Mucosa of descending colon (tissue), 3 donors: Measurements from ENCODE around the gene FNDC11. TPM values are rescaled to one million over a fixed set of nuclear protein-coding genes. Genes with fewer than 3 reads are reported as not detected.
A peak's percentile ranks its signal among the peaks of the same experiment; 100 is the strongest.

Experiments
- ATAC-seq: fragments of 200-7000 bp; cut with Tn5 transposase; one replicate; pipeline ENCODE4 v1.9.1; 2020; ENCODE audit warnings: mild to moderate bottlenecking, moderate library complexity
- DNase-seq, 3 donors: peaks; one replicate each; pipeline ENCODE4 v3.0.0-alpha.2; 2020
- H3K36me3 ChIP-seq: fragments of 200-600 bp; one replicate; pipeline ENCODE4 v1.8.0; 2021; ENCODE audit warnings: low read depth, mild to moderate bottlenecking
- H3K4me1 ChIP-seq: fragments of 200-600 bp; one replicate; pipeline ENCODE4 v1.8.0; 2021; ENCODE audit warnings: low read depth, mild to moderate bottlenecking
- H3K4me3 ChIP-seq: fragments of 200-600 bp; one replicate; pipeline ENCODE4 v1.8.0; 2021; ENCODE audit warnings: mild to moderate bottlenecking
- H3K9me3 ChIP-seq: fragments of 200-600 bp; one replicate; pipeline ENCODE4 v1.8.0; 2021; ENCODE audit warnings: mild to moderate bottlenecking
- CTCF ChIP-seq: fragments of 200-600 bp; IDR thresholded peaks from one replicate; pipeline ENCODE4 v1.8.0; 2022; ENCODE audit warnings: antibody characterized with exemption, mild to moderate bottlenecking
- intact Hi-C, 2 donors: fragments of 100-400 bp; cut with DNase I in 1 of 2; cut with micrococcal nuclease in 1 of 2; formaldehyde crosslinking; loops; one replicate each; pipeline versions ENCODE4 v1.11.0 to v1.11.1; 2022; cut with DNase I, micrococcal nuclease
- total RNA-seq, 3 donors: library from RNA; stranded (reverse); fragmentation: NEBNext Ultra II Directional in 2 of 3; extraction: Animal tissue kit (Norgen Biotek cat#: 25700) in 2 of 3; gene quantifications; one replicate each; pipeline versions ENCODE4 v1.2.1 to v1.2.4, GENCODE V29; 2021 to 2023
- donor health status: DM: no; HTN: no; CAD: no; lungs with moderate emphysema.
- donor health status: DM: no; HTN: no; CAD: no.
- donor health status: DM: no; HTN: yes; CAD: no.

Gene FNDC11
- total RNA-seq, 3 donors from 2014 or later = 0.19 to 0.25 TPM; not detected in 1

- no peaks in the 10 kb centered on the region for H3K36me3 ChIP-seq
- H3K4me1 ChIP-seq = peaks cover 24% of the 10 kb centered on the region
- intact Hi-C loops = no loop called here
- TF ChIP-seq CTCF = no peak
- no peak for DNase-seq
- no peak for ATAC-seq
- no peaks in the 10 kb centered on the region for H3K9me3 ChIP-seq
- H3K4me3 ChIP-seq = no peak overlapping the region
Measured at GRCh38 chr20:63572071-63572787, 18.3 kb downstream of the FNDC11 start.

- intact Hi-C loops = no loop called here
- H3K4me1 ChIP-seq = peaks cover 23% of the 10 kb centered on the region
- no peaks in the 10 kb centered on the region for H3K9me3 ChIP-seq
- no peaks in the 10 kb centered on the region for H3K36me3 ChIP-seq
- H3K4me3 ChIP-seq = no peak overlapping the region
- no peak for TF ChIP-seq CTCF
- DNase-seq (peak in 1 of 3 donors; percentile 32), ATAC-seq (peak; percentile 2)
Measured at GRCh38 chr20:63572788-63573646, 19.1 kb downstream of the FNDC11 start.

GRCh38 chr20:63573647-63574131, 19.7 kb downstream of the FNDC11 start:
- H3K4me1 ChIP-seq = peaks cover 18% of the 10 kb centered on the region
- ATAC-seq (peak; percentile 39), DNase-seq (no peak)
- no peaks in the 10 kb centered on the region for H3K9me3 ChIP-seq
- H3K4me3 ChIP-seq = peak overlapping the region; percentile 57
- no peak for TF ChIP-seq CTCF
- intact Hi-C loops = no loop called here
- no peaks in the 10 kb centered on the region for H3K36me3 ChIP-seq

GRCh38 chr20:63574156-63574828, 20.3 kb downstream of the FNDC11 start, which contains the start of gene HELZ2:
TSS of gene HELZ2 (minus strand) at chr20:63574239. CDS start at chr20:63572385, 1,854 bp downstream.
- intact Hi-C loops = no loop called here
- Histone ChIP-seq H3K4me3 (peak within 1 kb of the TSS; percentile 57), H3K36me3 (no peaks in the 10 kb centered on the region), H3K9me3 (no peaks in the 10 kb centered on the region), H3K4me1 (peaks cover 15% of the 10 kb centered on the region)
- ATAC-seq = peak; percentile 95
- TF ChIP-seq CTCF = no peak
- DNase-seq = peak; percentile 87 to 88 (median 88)
